ENCODE measurements around the gene LBX2.

Gene LBX2

GRCh38 chr2:74499267-74499939 is at the start of gene LBX2:
Gene LBX2 (minus strand): TSS chr2:74499603. CDS start chr2:74499537, 66 bp downstream.
- no peak for DNase-seq

- no peak for DNase-seq
Observed at GRCh38 chr2:74548285-74548899, 49.0 kb upstream of the LBX2 start.

- DNase-seq = no peak
Observed at GRCh38 chr2:74546004-74546403, 46.6 kb upstream of the LBX2 start.

GRCh38 chr2:74544634-74545033 is 45.2 kb upstream of the LBX2 start:
- no peak for DNase-seq

- DNase-seq = no peak
Observed at GRCh38 chr2:74542978-74543377, 43.6 kb upstream of the LBX2 start.

GRCh38 chr2:74540291-74540690 is 40.9 kb upstream of the LBX2 start:
- no peak for DNase-seq

- no peak for DNase-seq
Observed at GRCh38 chr2:74538881-74539339, 39.5 kb upstream of the LBX2 start.

GRCh38 chr2:74537140-74537539 is 37.7 kb upstream of the LBX2 start:
- DNase-seq = no peak

- DNase-seq = no peak
Observed at GRCh38 chr2:74536166-74536950, 37.0 kb upstream of the LBX2 start.

- DNase-seq = no peak
Observed at GRCh38 chr2:74535440-74535965, 36.1 kb upstream of the LBX2 start.

- no peak for DNase-seq
Observed at GRCh38 chr2:74534411-74534810, 35.0 kb upstream of the LBX2 start.

GRCh38 chr2:74533464-74533863 is 34.1 kb upstream of the LBX2 start:
- no peak for DNase-seq

GRCh38 chr2:74532222-74532621 is 32.8 kb upstream of the LBX2 start:
- DNase-seq = no peak

GRCh38 chr2:74531666-74532065 is 32.3 kb upstream of the LBX2 start:
- DNase-seq = no peak

- DNase-seq = no peak
Observed at GRCh38 chr2:74530239-74531187, 31.1 kb upstream of the LBX2 start.

GRCh38 chr2:74529357-74530238 is 30.2 kb upstream of the LBX2 start, which contains the start of the genes AUP1 and HTRA2:
Gene AUP1 (minus strand): TSS chr2:74529706. CDS start chr2:74529629, 77 bp downstream.
Gene HTRA2 (plus strand): TSS chr2:74529933. CDS start chr2:74530007, 74 bp downstream.
- DNase-seq = peak; percentile 72

- DNase-seq = no peak
Observed at GRCh38 chr2:74528600-74529356, 29.4 kb upstream of the LBX2 start.

GRCh38 chr2:74527741-74528140 is 28.3 kb upstream of the LBX2 start:
- DNase-seq = no peak

- no peak for DNase-seq
Observed at GRCh38 chr2:74526649-74527230, 27.3 kb upstream of the LBX2 start.
